ENCODE results near the gene GATD1. TPM values are rescaled to one million over a fixed set of nuclear protein-coding genes. Genes with fewer than 3 reads are reported as not detected.

GATD1 gene
- polyA plus RNA-seq, 1 donor from 2014 or later = 146 TPM

DNA sequence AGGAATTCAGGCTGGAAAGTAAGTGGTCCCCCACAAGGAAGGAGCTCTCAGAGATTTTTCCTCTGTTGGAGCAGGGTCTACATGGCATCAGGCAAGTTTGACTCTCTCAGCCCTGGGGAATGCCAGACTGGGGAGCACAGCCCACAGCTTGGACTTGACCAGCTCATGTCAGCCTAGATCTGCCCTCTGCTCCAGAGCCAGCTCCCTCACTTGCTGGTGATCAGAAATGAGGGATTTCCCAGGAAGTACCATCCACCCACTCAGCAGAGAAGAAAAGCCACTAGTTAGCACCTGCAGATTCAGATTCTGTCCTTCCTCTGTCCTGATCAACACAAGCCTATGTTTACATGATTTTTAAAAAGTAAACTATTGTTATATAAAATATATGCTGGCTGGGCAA, 17.1 kb downstream of the GATD1 start:
- Histone ChIP-seq H3K9me3 (ENCODE audit: low read length) (no peaks in the 10 kb centered on the region), H4K20me1 (ENCODE audit: insufficient read depth) (no peaks in the 10 kb centered on the region)

GRCh38 chr11:749731-750130, 27.6 kb downstream of the GATD1 start:
- Histone ChIP-seq H3K9ac (ENCODE audit: low read length) (no peak overlapping the region), H3K36me3 (ENCODE audit: insufficient read depth, low read length) (no peaks in the 10 kb centered on the region), H3K9me2 (ENCODE audit: insufficient read depth, low read length) (no peaks in the 10 kb centered on the region), H2AFZ (ENCODE audit: low read depth, low read length) (no peak overlapping the region), H3K9me3 (ENCODE audit: low read length) (no peaks in the 10 kb centered on the region), H3K27me3 (ENCODE audit: insufficient read depth, low read depth, low read length) (no peaks in the 10 kb centered on the region), H3K79me2 (replicated peaks; ENCODE audit: insufficient read depth, low read length) (peaks cover 26% of the 10 kb centered on the region), H3K4me3 (ENCODE audit: low read length) (no peak overlapping the region), H4K20me1 (ENCODE audit: insufficient read depth) (no peaks in the 10 kb centered on the region), H3F3A (ENCODE audit: insufficient read depth, low read length, poor library complexity, severe bottlenecking) (no peaks in the 10 kb centered on the region), H3K27ac (ENCODE audit: low read length) (no peak overlapping the region), H3K4me2 (ENCODE audit: low read length) (no peak overlapping the region)
- no peak for TF ChIP-seq EP300 (conservative IDR thresholded peaks at IDR 0.05; ENCODE audit: poor library complexity, severe bottlenecking)
- TF ChIP-seq RAD21 (conservative IDR thresholded peaks at IDR 0.05) = no peak
- no peak for TF ChIP-seq TAF1 (IDR thresholded peaks at IDR 0.05; ENCODE audit: low read depth)
- no peak for TF ChIP-seq SMC3 (conservative IDR thresholded peaks at IDR 0.05; ENCODE audit: poor library complexity)
- no peak for TF ChIP-seq MXI1 (conservative IDR thresholded peaks at IDR 0.05; ENCODE audit: poor library complexity, severe bottlenecking)
- TF ChIP-seq, protein P1, sequence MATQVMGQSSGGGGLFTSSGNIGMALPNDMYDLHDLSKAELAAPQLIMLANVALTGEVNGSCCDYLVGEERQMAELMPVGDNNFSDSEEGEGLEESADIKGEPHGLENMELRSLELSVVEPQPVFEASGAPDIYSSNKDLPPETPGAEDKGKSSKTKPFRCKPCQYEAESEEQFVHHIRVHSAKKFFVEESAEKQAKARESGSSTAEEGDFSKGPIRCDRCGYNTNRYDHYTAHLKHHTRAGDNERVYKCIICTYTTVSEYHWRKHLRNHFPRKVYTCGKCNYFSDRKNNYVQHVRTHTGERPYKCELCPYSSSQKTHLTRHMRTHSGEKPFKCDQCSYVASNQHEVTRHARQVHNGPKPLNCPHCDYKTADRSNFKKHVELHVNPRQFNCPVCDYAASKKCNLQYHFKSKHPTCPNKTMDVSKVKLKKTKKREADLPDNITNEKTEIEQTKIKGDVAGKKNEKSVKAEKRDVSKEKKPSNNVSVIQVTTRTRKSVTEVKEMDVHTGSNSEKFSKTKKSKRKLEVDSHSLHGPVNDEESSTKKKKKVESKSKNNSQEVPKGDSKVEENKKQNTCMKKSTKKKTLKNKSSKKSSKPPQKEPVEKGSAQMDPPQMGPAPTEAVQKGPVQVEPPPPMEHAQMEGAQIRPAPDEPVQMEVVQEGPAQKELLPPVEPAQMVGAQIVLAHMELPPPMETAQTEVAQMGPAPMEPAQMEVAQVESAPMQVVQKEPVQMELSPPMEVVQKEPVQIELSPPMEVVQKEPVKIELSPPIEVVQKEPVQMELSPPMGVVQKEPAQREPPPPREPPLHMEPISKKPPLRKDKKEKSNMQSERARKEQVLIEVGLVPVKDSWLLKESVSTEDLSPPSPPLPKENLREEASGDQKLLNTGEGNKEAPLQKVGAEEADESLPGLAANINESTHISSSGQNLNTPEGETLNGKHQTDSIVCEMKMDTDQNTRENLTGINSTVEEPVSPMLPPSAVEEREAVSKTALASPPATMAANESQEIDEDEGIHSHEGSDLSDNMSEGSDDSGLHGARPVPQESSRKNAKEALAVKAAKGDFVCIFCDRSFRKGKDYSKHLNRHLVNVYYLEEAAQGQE (IDR thresholded peaks at IDR 0.05; ENCODE audit: borderline replicate concordance) = no peak
- no peak for TF ChIP-seq EZH2 (IDR thresholded peaks at IDR 0.05; ENCODE audit: borderline replicate concordance, insufficient read depth, low read length, poor library complexity, severe bottlenecking)
- no peak for TF ChIP-seq POLR2AphosphoS5 (IDR thresholded peaks at IDR 0.05)
- TF ChIP-seq, protein P2, sequence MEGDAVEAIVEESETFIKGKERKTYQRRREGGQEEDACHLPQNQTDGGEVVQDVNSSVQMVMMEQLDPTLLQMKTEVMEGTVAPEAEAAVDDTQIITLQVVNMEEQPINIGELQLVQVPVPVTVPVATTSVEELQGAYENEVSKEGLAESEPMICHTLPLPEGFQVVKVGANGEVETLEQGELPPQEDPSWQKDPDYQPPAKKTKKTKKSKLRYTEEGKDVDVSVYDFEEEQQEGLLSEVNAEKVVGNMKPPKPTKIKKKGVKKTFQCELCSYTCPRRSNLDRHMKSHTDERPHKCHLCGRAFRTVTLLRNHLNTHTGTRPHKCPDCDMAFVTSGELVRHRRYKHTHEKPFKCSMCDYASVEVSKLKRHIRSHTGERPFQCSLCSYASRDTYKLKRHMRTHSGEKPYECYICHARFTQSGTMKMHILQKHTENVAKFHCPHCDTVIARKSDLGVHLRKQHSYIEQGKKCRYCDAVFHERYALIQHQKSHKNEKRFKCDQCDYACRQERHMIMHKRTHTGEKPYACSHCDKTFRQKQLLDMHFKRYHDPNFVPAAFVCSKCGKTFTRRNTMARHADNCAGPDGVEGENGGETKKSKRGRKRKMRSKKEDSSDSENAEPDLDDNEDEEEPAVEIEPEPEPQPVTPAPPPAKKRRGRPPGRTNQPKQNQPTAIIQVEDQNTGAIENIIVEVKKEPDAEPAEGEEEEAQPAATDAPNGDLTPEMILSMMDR (IDR thresholded peaks at IDR 0.05; ENCODE audit: poor library complexity, severe bottlenecking) = no peak

More for the DNA sequence above, 17.1 kb downstream of the GATD1 start:
- Histone ChIP-seq H3K9ac (ENCODE audit: low read length) (no peak overlapping the region), H3K27me3 (ENCODE audit: insufficient read depth, low read depth, low read length) (no peaks in the 10 kb centered on the region), H3K4me2 (ENCODE audit: low read length) (no peak overlapping the region), H3K27ac (ENCODE audit: low read length) (no peak overlapping the region), H3K36me3 (ENCODE audit: insufficient read depth, low read length) (no peaks in the 10 kb centered on the region), H3K79me2 (replicated peaks; ENCODE audit: insufficient read depth, low read length) (no peaks in the 10 kb centered on the region), H3F3A (ENCODE audit: insufficient read depth, low read length, poor library complexity, severe bottlenecking) (no peaks in the 10 kb centered on the region), H3K4me3 (ENCODE audit: low read length) (no peak overlapping the region), H2AFZ (ENCODE audit: low read depth, low read length) (no peak overlapping the region), H3K9me2 (ENCODE audit: insufficient read depth, low read length) (no peaks in the 10 kb centered on the region)
- TF ChIP-seq POLR2AphosphoS5 (IDR thresholded peaks at IDR 0.05) = no peak
- no peak for TF ChIP-seq EP300 (conservative IDR thresholded peaks at IDR 0.05; ENCODE audit: poor library complexity, severe bottlenecking)
- TF ChIP-seq, protein P1 (IDR thresholded peaks at IDR 0.05; ENCODE audit: borderline replicate concordance) = no peak
- TF ChIP-seq, protein P2 (IDR thresholded peaks at IDR 0.05; ENCODE audit: poor library complexity, severe bottlenecking) = no peak
- no peak for TF ChIP-seq SMC3 (conservative IDR thresholded peaks at IDR 0.05; ENCODE audit: poor library complexity)
- TF ChIP-seq TAF1 (IDR thresholded peaks at IDR 0.05; ENCODE audit: low read depth) = no peak
- no peak for TF ChIP-seq RAD21 (conservative IDR thresholded peaks at IDR 0.05)
- no peak for TF ChIP-seq EZH2 (IDR thresholded peaks at IDR 0.05; ENCODE audit: borderline replicate concordance, insufficient read depth, low read length, poor library complexity, severe bottlenecking)

Measured in neural cell (in vitro differentiated cells).